EH (cell line): ENCODE data around the gene DNAAF5.

ENCODE experiments used
- DNase-seq: peaks from one replicate; pipeline ENCODE4 v3.0.0-alpha.2; 2015; ENCODE audit warnings: low read depth

The DNAAF5 gene

GRCh38 chr7:815284-816216 lies 89.1 kb downstream of the DNAAF5 start:
- DNase-seq: peak; percentile 17

GRCh38 chr7:816300-816750 lies 89.8 kb downstream of the DNAAF5 start:
- peak; percentile 96 for DNase-seq

GRCh38 chr7:816751-817671 lies 90.5 kb downstream of the DNAAF5 start:
- peak; percentile 35 for DNase-seq

GRCh38 chr7:818031-818699 lies 91.7 kb downstream of the DNAAF5 start:
- DNase-seq: peak; percentile 73

GRCh38 chr7:820341-820740 lies 93.8 kb downstream of the DNAAF5 start:
- DNase-seq: no peak

- no peak for DNase-seq
Measured at GRCh38 chr7:821688-822087, 95.2 kb downstream of the DNAAF5 start.

- DNase-seq: no peak
Measured at GRCh38 chr7:822692-823276, 96.3 kb downstream of the DNAAF5 start.

- DNase-seq: no peak
Measured at GRCh38 chr7:823649-824048, 97.2 kb downstream of the DNAAF5 start.

GRCh38 chr7:824081-824480 lies 97.6 kb downstream of the DNAAF5 start:
- peak; percentile 19 for DNase-seq

- no peak for DNase-seq
Measured at GRCh38 chr7:824664-825063, 98.2 kb downstream of the DNAAF5 start.

- DNase-seq: peak; percentile 66
Measured at GRCh38 chr7:825386-825785, 98.9 kb downstream of the DNAAF5 start.

- DNase-seq: no peak
Measured at GRCh38 chr7:826230-826917, 99.9 kb downstream of the DNAAF5 start.

GRCh38 chr7:828793-829561 lies 102.5 kb downstream of the DNAAF5 start:
- DNase-seq: no peak

- no peak for DNase-seq
Measured at GRCh38 chr7:830069-830468, 103.6 kb downstream of the DNAAF5 start.

- peak; percentile 91 for DNase-seq
Measured at GRCh38 chr7:831596-832166, 105.2 kb downstream of the DNAAF5 start.

GRCh38 chr7:832167-832967 lies 105.9 kb downstream of the DNAAF5 start, which contains the start of gene SUN1:
SUN1 (plus strand) TSS chr7:832476; CDS start chr7:832525, 49 bp downstream.
- peak; percentile 77 for DNase-seq

GRCh38 chr7:832968-833424 lies 106.5 kb downstream of the DNAAF5 start:
- no peak for DNase-seq

- DNase-seq: no peak
Measured at GRCh38 chr7:833601-834258, 107.2 kb downstream of the DNAAF5 start.
